ENCODE results near the gene CORIN. TPM values are rescaled to one million over a fixed set of nuclear protein-coding genes. Genes with fewer than 3 reads are reported as not detected.
"Not testable (repeated sequence)": the region's sequence is repeated elsewhere in the genome, so short reads cannot be mapped to it uniquely, and the experiment has no call there.

Gene CORIN
- total RNA-seq, 2 experiments from 2014 or later, result not detected

GRCh38 chr4:47762376-47763266, 75.2 kb downstream of the CORIN start:
- CTCF ChIA-PET, result no interaction called here

GRCh38 chr4:47753316-47753715, 84.6 kb downstream of the CORIN start:
- H3K36me3 Mint-ChIP-seq (ENCODE audit: low read depth); DNase-seq; H3K27ac Mint-ChIP-seq; H3K27me3 Mint-ChIP-seq (ENCODE audit: low read depth); POLR2A ChIA-PET; H3K4me1 Mint-ChIP-seq (ENCODE audit: low read depth); ATAC-seq; H3K9me3 Mint-ChIP-seq (ENCODE audit: insufficient read depth); H3K4me3 Mint-ChIP-seq; CTCF ChIA-PET: not testable (repeated sequence)

More at GRCh38 chr4:47762376-47763266, 75.2 kb downstream of the CORIN start:
- no peak overlapping the region for H3K27ac Mint-ChIP-seq
- ATAC-seq (no peak), DNase-seq (no peak)
- H3K9me3 Mint-ChIP-seq (ENCODE audit: insufficient read depth), result no peaks in the 10 kb centered on the region
- no peaks in the 10 kb centered on the region for H3K36me3 Mint-ChIP-seq (ENCODE audit: low read depth)
- POLR2A ChIA-PET, result no interaction called here
- no peaks in the 10 kb centered on the region for H3K27me3 Mint-ChIP-seq (ENCODE audit: low read depth)
- no peak overlapping the region for H3K4me3 Mint-ChIP-seq
- no peaks in the 10 kb centered on the region for H3K4me1 Mint-ChIP-seq (ENCODE audit: low read depth)

DNA sequence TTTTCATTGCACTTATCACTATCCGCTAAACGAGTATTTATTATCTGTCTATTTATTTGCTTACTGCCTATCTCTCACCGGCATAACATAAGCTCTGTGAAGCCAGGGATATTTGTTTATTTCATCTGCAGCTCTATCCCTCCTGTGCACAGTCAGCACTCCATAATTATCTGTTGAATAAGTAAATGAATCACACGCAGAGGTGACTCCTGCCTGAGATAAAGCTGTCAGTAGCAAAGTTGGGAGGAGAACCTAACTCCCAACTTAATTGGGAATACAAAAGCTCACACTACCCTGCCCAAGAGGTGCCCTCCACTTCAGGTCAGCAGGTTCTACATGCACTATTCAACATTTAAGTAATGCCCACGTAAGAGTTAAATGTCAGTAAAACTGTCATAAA, 85.7 kb downstream of the CORIN start:
- Mint-ChIP-seq H3K36me3 (ENCODE audit: low read depth) (no peaks in the 10 kb centered on the region), H3K9me3 (ENCODE audit: insufficient read depth) (peaks cover 6% of the 10 kb centered on the region), H3K4me1 (ENCODE audit: low read depth) (no peaks in the 10 kb centered on the region), H3K27me3 (ENCODE audit: low read depth) (peaks cover 7% of the 10 kb centered on the region), H3K27ac (no peak overlapping the region), H3K4me3 (no peak overlapping the region)
- DNase-seq (no peak), ATAC-seq (no peak)
- POLR2A ChIA-PET, result no interaction called here
- CTCF ChIA-PET, result no interaction called here

- H3K9me3 Mint-ChIP-seq (ENCODE audit: insufficient read depth), result peaks cover 6% of the 10 kb centered on the region
- no peak for ATAC-seq
- no peak overlapping the region for H3K27ac Mint-ChIP-seq
- no peaks in the 10 kb centered on the region for H3K36me3 Mint-ChIP-seq (ENCODE audit: low read depth)
- no peaks in the 10 kb centered on the region for H3K4me1 Mint-ChIP-seq (ENCODE audit: low read depth)
- no peak for DNase-seq
- CTCF ChIA-PET, result no interaction called here
- POLR2A ChIA-PET, result no interaction called here
- H3K27me3 Mint-ChIP-seq (ENCODE audit: low read depth), result peaks cover 11% of the 10 kb centered on the region
- H3K4me3 Mint-ChIP-seq, result no peak overlapping the region
These were observed 87.1 kb downstream of the CORIN start for GRCh38 chr4:47750788-47751187.

DNA sequence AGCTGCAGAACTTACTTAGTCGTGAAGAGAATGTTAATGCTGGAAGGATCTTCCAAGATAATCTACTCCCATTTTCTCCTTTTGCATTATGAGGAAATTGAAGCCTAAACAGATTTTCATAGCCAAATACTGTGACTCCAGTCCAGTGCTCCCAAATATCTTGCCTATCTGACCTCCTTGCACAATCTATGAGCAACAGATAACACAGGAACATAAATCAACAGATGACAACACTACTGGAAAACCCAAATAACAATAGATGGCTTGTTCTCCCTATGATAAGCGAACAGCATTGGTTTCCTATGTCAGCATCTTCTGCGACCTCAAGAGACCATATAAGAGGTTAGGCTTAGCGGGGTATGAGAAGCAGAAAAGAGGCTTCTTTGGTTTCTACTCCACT, 88.0 kb downstream of the CORIN start:
- H3K27me3 Mint-ChIP-seq (ENCODE audit: low read depth), result peaks cover 14% of the 10 kb centered on the region
- DNase-seq (no peak), ATAC-seq (no peak)
- H3K36me3 Mint-ChIP-seq (ENCODE audit: low read depth), result no peaks in the 10 kb centered on the region
- H3K27ac Mint-ChIP-seq, result no peak overlapping the region
- ChIA-PET POLR2A (no interaction called here), CTCF (no interaction called here)
- no peaks in the 10 kb centered on the region for H3K4me1 Mint-ChIP-seq (ENCODE audit: low read depth)
- H3K4me3 Mint-ChIP-seq, result no peak overlapping the region
- H3K9me3 Mint-ChIP-seq (ENCODE audit: insufficient read depth), result peaks cover 6% of the 10 kb centered on the region

GRCh38 chr4:47749060-47749459, 88.8 kb downstream of the CORIN start:
- Mint-ChIP-seq H3K27me3 (ENCODE audit: low read depth) (peaks cover 15% of the 10 kb centered on the region), H3K4me3 (no peak overlapping the region), H3K36me3 (ENCODE audit: low read depth) (no peaks in the 10 kb centered on the region), H3K9me3 (ENCODE audit: insufficient read depth) (peaks cover 6% of the 10 kb centered on the region), H3K27ac (no peak overlapping the region), H3K4me1 (ENCODE audit: low read depth) (no peaks in the 10 kb centered on the region)
- CTCF ChIA-PET, result no interaction called here
- no peak for ATAC-seq
- POLR2A ChIA-PET, result no interaction called here
- no peak for DNase-seq

DNA sequence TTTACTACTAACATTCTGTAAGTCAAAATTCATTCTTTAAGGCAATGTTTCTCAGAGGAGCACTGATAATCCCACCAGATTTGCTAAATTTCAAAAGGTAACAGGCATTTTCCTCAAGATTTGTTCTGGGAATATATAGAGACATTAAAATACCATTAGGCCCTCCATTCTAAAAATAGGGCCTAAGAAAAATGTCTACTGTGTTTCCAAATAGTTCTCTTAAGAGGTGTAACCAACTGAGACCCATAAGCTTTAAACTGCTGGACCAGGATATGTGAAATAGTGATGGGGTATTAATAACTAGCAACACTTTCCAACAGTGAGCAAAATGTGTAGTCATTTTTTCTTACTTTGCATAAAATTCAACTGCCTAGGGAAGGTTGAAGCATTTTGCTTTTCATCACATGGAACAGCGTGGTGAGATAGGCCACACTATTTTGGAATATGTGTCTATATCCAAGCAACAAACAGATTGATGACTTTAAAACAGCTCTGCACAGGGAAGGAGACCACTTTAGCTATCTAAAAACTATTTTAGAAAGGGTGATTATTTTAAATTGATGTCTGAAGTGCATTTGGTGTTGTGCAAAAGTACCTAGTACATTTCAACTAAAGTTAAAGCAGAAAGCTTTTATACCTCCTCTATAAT, 89.9 kb downstream of the CORIN start:
- no peaks in the 10 kb centered on the region for H3K36me3 Mint-ChIP-seq (ENCODE audit: low read depth)
- no peak overlapping the region for H3K27ac Mint-ChIP-seq
- no peak for ATAC-seq
- POLR2A ChIA-PET, result no interaction called here
- no peak overlapping the region for H3K4me3 Mint-ChIP-seq
- H3K4me1 Mint-ChIP-seq (ENCODE audit: low read depth), result no peaks in the 10 kb centered on the region
- peaks cover 15% of the 10 kb centered on the region for H3K27me3 Mint-ChIP-seq (ENCODE audit: low read depth)
- peaks cover 1% of the 10 kb centered on the region for H3K9me3 Mint-ChIP-seq (ENCODE audit: insufficient read depth)
- no peak for DNase-seq
- CTCF ChIA-PET, result no interaction called here

DNA sequence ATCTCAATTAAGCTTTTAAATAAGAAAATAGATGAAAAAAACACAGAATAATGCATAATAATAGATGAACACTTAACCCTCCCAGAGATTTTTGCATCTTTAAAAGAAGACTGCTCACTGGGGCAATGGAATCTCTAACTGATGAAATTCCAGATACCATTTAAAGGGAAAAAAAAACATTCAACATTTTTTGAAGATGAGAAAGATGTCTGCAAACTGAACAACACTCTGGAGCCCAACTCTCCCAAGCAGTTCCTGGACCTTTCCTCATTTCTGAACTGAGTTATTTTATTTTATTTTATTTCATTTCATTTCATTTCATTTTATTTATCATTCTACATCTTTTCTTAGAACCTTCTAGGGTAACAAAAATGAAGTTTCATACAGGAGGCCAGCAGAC, 90.7 kb downstream of the CORIN start:
- H3K27ac Mint-ChIP-seq, result no peak overlapping the region
- CTCF ChIA-PET, result no interaction called here
- H3K27me3 Mint-ChIP-seq (ENCODE audit: low read depth), result peaks cover 15% of the 10 kb centered on the region
- ATAC-seq (no peak), DNase-seq (no peak)
- H3K4me1 Mint-ChIP-seq (ENCODE audit: low read depth), result no peaks in the 10 kb centered on the region
- H3K36me3 Mint-ChIP-seq (ENCODE audit: low read depth), result no peaks in the 10 kb centered on the region
- H3K9me3 Mint-ChIP-seq (ENCODE audit: insufficient read depth), result no peaks in the 10 kb centered on the region
- POLR2A ChIA-PET, result no interaction called here
- no peak overlapping the region for H3K4me3 Mint-ChIP-seq

- Mint-ChIP-seq H3K27me3 (ENCODE audit: low read depth) (peaks cover 15% of the 10 kb centered on the region), H3K4me3 (no peak overlapping the region), H3K36me3 (ENCODE audit: low read depth) (no peaks in the 10 kb centered on the region), H3K4me1 (ENCODE audit: low read depth) (no peaks in the 10 kb centered on the region), H3K9me3 (ENCODE audit: insufficient read depth) (no peaks in the 10 kb centered on the region), H3K27ac (no peak overlapping the region)
- ChIA-PET CTCF (no interaction called here), POLR2A (no interaction called here)
- DNase-seq (no peak), ATAC-seq (no peak)
These were observed 91.7 kb downstream of the CORIN start for GRCh38 chr4:47746122-47746521.

DNA sequence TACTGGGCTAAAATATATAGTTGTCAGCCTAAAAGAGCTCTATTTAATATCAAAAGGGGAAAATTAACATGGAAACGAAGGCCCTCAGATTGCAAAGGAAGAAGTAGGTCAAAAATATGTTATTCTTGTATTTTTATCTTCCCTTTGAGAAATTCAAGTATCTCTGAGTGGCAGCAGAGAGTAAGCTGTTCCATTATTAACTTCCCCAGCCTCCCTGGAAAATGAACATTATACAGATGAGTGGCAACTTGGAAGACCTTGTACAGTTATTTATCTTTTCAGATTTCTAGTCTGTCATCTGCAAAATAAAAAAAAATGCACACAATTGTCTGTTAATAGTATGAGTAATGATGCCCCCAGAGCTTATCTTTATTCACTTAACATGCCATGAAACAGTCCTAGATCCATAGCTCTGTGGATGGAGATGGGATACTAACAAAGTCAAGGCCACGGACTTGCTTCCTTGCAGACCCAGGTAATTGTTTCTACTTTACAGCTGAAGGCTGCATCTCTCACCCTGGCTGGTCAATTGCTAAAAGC, 93.0 kb downstream of the CORIN start:
- DNase-seq (no peak), ATAC-seq (no peak)
- ChIA-PET CTCF (no interaction called here), POLR2A (no interaction called here)
- Mint-ChIP-seq H3K36me3 (ENCODE audit: low read depth) (no peaks in the 10 kb centered on the region), H3K27ac (no peak overlapping the region), H3K4me1 (ENCODE audit: low read depth) (no peaks in the 10 kb centered on the region), H3K4me3 (no peak overlapping the region), H3K9me3 (ENCODE audit: insufficient read depth) (no peaks in the 10 kb centered on the region), H3K27me3 (ENCODE audit: low read depth) (peaks cover 11% of the 10 kb centered on the region)

DNA sequence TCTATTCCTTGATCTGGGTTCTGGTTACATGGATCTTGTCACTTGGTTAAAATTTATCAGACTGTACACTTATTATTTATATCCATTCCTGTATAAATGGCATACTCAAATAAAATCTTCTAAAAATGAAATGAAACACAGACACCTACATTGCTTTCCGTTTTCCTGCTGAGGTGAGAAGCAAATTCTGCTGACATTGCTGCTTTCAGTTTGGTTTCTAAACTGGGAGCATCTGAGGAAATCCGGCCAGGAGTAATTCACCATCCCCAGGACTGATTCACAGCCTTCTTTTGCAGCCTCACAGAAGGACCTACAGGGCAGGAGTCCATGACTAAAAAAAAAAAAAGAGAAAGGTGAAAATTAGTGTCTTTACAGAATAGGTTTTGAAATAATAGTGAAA, 93.6 kb downstream of the CORIN start:
- DNase-seq, result no peak
- ChIA-PET POLR2A (no interaction called here), CTCF (no interaction called here)
- no peak overlapping the region for H3K27ac Mint-ChIP-seq
- no peaks in the 10 kb centered on the region for H3K36me3 Mint-ChIP-seq (ENCODE audit: low read depth)
- H3K27me3 Mint-ChIP-seq (ENCODE audit: low read depth), result peaks cover 11% of the 10 kb centered on the region
- no peaks in the 10 kb centered on the region for H3K9me3 Mint-ChIP-seq (ENCODE audit: insufficient read depth)
- no peaks in the 10 kb centered on the region for H3K4me1 Mint-ChIP-seq (ENCODE audit: low read depth)
- H3K4me3 Mint-ChIP-seq, result no peak overlapping the region
- ATAC-seq, result no peak

DNA sequence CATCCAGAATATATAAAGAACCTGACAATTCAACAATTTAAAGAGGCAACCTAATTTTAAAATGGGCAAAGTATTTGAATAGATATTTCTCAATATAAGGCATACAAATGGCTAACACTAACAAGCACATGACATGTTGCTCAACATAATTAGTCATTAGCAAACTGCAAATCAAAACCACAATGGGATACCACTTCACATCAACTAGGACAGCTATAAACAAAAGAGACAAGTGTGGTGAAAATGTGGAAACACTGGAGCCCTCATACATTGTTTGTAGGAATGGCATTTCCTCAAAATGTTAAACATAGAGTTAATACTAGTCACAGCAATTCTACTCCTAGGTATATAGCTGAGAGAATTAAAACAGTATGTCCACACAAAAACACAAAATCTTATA, 96.7 kb downstream of the CORIN start:
- DNase-seq (no peak), ATAC-seq (no peak)
- ChIA-PET CTCF (interaction anchor here (1.2 kb wide), 1 partner anchor 55 kb away, joined by 3 read pairs; no protein-coding TSS in a partner anchor), POLR2A (no interaction called here)
- Mint-ChIP-seq H3K36me3 (ENCODE audit: low read depth) (no peaks in the 10 kb centered on the region), H3K27me3 (ENCODE audit: low read depth) (peaks cover 8% of the 10 kb centered on the region), H3K4me1 (ENCODE audit: low read depth) (no peaks in the 10 kb centered on the region), H3K27ac (no peak overlapping the region), H3K4me3 (no peak overlapping the region), H3K9me3 (ENCODE audit: insufficient read depth) (no peaks in the 10 kb centered on the region)

All from activated CD8-positive, alpha-beta T cell treated with anti-CD3 and anti-CD28 coated beads, Interleukin-2, amount 10 ng/mL, durations not matched to agents 7 days and 5 days (primary cell).